Measurements from ENCODE around the gene TEX22. TPM values are rescaled to one million over a fixed set of nuclear protein-coding genes. Genes with fewer than 3 reads are reported as not detected.

Gene TEX22
- total RNA-seq, 4 donors from 2014 or later = 0.57 TPM; not detected in 3

- WGBS, 2 donors = 75 to 90% methylated on average over 13 to 16 of the region's 29 CpGs
- intact Hi-C loops (cut with DNase I) = no loop called here
- Histone ChIP-seq H3K4me3 (no peak overlapping the region), H3K27ac (no peak overlapping the region), H3K27me3 (no peaks in the 10 kb centered on the region), H3K4me1 (peaks cover 10 to 47% (median 13%) of the 10 kb centered on the region in 3 donors), H3K9me3 (no peaks in the 10 kb centered on the region), H3K36me3 (peaks cover 0 to 92% (median 16%) of the 10 kb centered on the region in 3 donors)
- TF ChIP-seq POLR2A (IDR thresholded peaks at IDR 0.05) = no peak
- no peak for TF ChIP-seq CTCF (IDR thresholded peaks at IDR 0.05)
- no peak for DNase-seq
Measured at GRCh38 chr14:105384605-105385321, 13.6 kb upstream of the TEX22 start.

GRCh38 chr14:105385322-105385637 lies 13.1 kb upstream of the TEX22 start:
- H3K4me1 ChIP-seq = peaks cover 16 to 52% (median 16%) of the 10 kb centered on the region in 3 donors
- no peak overlapping the region for H3K4me3 ChIP-seq
- no peaks in the 10 kb centered on the region for H3K9me3 ChIP-seq
- no peak for DNase-seq
- 59 to 80% methylated on average over 10 to 16 of the region's 19 CpGs for WGBS, 2 donors
- no peaks in the 10 kb centered on the region for H3K27me3 ChIP-seq
- TF ChIP-seq CTCF (IDR thresholded peaks at IDR 0.05) (no peak), POLR2A (IDR thresholded peaks at IDR 0.05) (no peak)
- intact Hi-C loops (cut with DNase I) = no loop called here
- no peak overlapping the region for H3K27ac ChIP-seq
- H3K36me3 ChIP-seq = peaks cover 0 to 87% (median 16%) of the 10 kb centered on the region in 3 donors

GRCh38 chr14:105385698-105386365 lies 12.5 kb upstream of the TEX22 start:
- intact Hi-C loops (cut with DNase I) = no loop called here
- no peak for DNase-seq
- Histone ChIP-seq H3K4me1 (peaks cover 17 to 57% (median 17%) of the 10 kb centered on the region in 3 donors), H3K9me3 (no peaks in the 10 kb centered on the region), H3K36me3 (peaks cover 0 to 81% (median 16%) of the 10 kb centered on the region in 3 donors), H3K27me3 (no peaks in the 10 kb centered on the region), H3K27ac (no peak overlapping the region), H3K4me3 (no peak overlapping the region)
- TF ChIP-seq CTCF (IDR thresholded peaks at IDR 0.05) = no peak
- TF ChIP-seq POLR2A (IDR thresholded peaks at IDR 0.05) = no peak
- 77 to 92% methylated on average over 2 to 8 of the region's 22 CpGs for WGBS, 2 donors

GRCh38 chr14:105386581-105387529 lies 11.5 kb upstream of the TEX22 start:
- Histone ChIP-seq H3K4me1 (peaks cover 17 to 57% (median 17%) of the 10 kb centered on the region in 3 donors), H3K36me3 (peaks cover 0 to 80% (median 16%) of the 10 kb centered on the region in 3 donors), H3K4me3 (no peak overlapping the region), H3K27me3 (no peaks in the 10 kb centered on the region), H3K27ac (no peak overlapping the region), H3K9me3 (no peaks in the 10 kb centered on the region)
- intact Hi-C loops (cut with DNase I) = no loop called here
- no peak for DNase-seq
- no peak for TF ChIP-seq CTCF (IDR thresholded peaks at IDR 0.05)
- no peak for TF ChIP-seq POLR2A (IDR thresholded peaks at IDR 0.05)
- 73 to 92% methylated on average over 2 to 5 of the region's 33 CpGs for WGBS, 2 donors

Measured in esophagus squamous epithelium (tissue), 5 donors.